Measurements from ENCODE around the gene MUC5B.

DNA sequence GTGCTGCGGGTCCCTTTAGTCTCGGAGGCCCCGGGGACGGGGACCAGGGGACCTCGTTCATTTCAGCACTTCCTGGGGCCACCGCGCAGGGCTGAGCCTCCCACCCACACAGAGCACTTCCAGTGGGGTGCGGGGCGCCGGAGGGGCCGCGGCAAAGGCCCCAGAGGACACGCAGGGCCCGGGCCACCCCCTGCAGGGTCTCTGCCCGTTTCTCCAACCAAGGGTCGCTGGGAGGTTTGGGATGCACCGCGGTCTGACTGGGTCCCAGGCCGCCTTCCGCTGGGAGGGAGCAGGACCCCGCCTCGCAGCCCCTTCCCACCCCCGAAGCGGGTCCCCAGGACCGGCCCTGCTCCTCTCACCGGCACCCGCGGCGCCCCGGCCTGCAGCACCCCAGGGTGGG lies 49.1 kb downstream of the MUC5B start:
- TF ChIP-seq POLR2A (IDR thresholded peaks at IDR 0.05): no peak
- TF ChIP-seq, protein P1, sequence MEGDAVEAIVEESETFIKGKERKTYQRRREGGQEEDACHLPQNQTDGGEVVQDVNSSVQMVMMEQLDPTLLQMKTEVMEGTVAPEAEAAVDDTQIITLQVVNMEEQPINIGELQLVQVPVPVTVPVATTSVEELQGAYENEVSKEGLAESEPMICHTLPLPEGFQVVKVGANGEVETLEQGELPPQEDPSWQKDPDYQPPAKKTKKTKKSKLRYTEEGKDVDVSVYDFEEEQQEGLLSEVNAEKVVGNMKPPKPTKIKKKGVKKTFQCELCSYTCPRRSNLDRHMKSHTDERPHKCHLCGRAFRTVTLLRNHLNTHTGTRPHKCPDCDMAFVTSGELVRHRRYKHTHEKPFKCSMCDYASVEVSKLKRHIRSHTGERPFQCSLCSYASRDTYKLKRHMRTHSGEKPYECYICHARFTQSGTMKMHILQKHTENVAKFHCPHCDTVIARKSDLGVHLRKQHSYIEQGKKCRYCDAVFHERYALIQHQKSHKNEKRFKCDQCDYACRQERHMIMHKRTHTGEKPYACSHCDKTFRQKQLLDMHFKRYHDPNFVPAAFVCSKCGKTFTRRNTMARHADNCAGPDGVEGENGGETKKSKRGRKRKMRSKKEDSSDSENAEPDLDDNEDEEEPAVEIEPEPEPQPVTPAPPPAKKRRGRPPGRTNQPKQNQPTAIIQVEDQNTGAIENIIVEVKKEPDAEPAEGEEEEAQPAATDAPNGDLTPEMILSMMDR (IDR thresholded peaks at IDR 0.05): no peak

Data from esophagus squamous epithelium (tissue), 4 donors.